ENCODE measurements around the gene SWSAP1. TPM values are rescaled to one million over a fixed set of nuclear protein-coding genes. Genes with fewer than 3 reads are reported as not detected.

Gene SWSAP1
- total and polyA plus RNA-seq, 2 of the 8 experiments (the other 6 are each of a cell fraction or from before 2014, with no cell fraction given): 3.1 to 5.2 TPM

DNA sequence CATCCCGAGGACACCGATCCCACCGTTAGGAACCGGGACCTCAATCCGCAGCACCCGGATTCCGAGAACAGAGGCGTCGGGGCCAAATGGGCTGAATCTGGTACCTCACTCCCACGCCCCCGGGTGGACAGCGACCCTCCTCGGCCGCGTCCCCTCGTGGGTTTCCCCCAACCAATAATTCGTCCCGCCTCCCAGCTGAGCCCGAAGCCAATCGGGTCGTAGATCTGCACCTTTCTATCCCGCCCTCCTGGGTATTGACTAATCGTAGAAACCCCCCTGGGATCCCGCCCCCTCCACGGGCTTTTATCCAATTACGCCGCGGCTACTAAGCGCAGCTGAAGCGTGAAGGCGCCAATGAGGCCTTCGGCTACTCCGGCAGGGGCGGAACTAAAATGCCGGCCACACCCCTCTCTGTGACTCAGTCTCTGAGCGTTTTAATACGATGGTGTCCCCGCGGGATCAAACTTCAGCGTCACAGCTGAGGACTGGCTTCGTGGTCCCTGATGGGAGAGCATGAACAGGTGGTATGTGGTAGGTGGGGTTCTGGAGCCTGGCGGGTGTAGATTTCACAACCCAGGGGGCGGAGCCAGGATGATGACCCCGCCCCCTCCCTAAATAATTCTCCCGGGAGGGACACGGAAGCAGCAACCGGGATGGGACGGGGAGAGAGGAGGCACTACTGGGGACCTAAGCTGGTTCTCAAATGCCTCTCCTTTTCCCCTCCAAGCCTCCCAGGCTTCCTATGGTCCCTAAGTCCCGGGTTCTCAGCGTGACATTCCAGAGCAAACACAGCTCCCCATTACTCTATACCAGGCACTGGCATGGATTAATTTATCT is 28.1 kb upstream of the SWSAP1 start, which contains the start of the genes CCDC159 and TMEM205 (continued):
- TF ChIP-seq SUZ12 (IDR thresholded peaks at IDR 0.05; ENCODE audit: low read length): no peak
- TF ChIP-seq, protein P1, sequence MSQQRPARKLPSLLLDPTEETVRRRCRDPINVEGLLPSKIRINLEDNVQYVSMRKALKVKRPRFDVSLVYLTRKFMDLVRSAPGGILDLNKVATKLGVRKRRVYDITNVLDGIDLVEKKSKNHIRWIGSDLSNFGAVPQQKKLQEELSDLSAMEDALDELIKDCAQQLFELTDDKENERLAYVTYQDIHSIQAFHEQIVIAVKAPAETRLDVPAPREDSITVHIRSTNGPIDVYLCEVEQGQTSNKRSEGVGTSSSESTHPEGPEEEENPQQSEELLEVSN (IDR thresholded peaks at IDR 0.05): peak; percentile 79
- no peak for TF ChIP-seq MAFK (IDR thresholded peaks at IDR 0.05; ENCODE audit: low read depth, low read length)
- TF ChIP-seq ZNF274 (IDR thresholded peaks at IDR 0.05; ENCODE audit: borderline replicate concordance, extremely low read depth, low read length): no peak
- 0 out of 2 replicates have a peak, but pooled peaks have one; percentile 21 for TF ChIP-seq TCF12 (IDR thresholded peaks at IDR 0.05; ENCODE audit: low read depth, low read length)
- TF ChIP-seq SIN3A (conservative IDR thresholded peaks at IDR 0.05 in 1 of 2, IDR thresholded peaks at IDR 0.05 in 1 of 2; ENCODE audit: low read depth in 1 of 2, low read length in 2 of 2): peak in 1 of 2 experiments; percentile 59; a peak in 2 of 4 replicates
- TF ChIP-seq HDAC2 (IDR thresholded peaks at IDR 0.05; ENCODE audit: borderline replicate concordance in 1 of 2, low read depth in 2 of 2, low read length in 2 of 2): no peak; a peak in 1 of 4 replicates
- TF ChIP-seq SP1 (IDR thresholded peaks at IDR 0.05; ENCODE audit: low read depth, low read length): peak; percentile 97
- peak; percentile 98 for TF ChIP-seq CEBPB (IDR thresholded peaks at IDR 0.05; ENCODE audit: low read depth, low read length)
- no peak for TF ChIP-seq CBX8 (IDR thresholded peaks at IDR 0.05; ENCODE audit: borderline replicate concordance, low read depth, low read length)
- TF ChIP-seq EP300 (IDR thresholded peaks at IDR 0.05; ENCODE audit: borderline replicate concordance in 1 of 2, low read depth in 2 of 2, low read length in 2 of 2): no peak
- TF ChIP-seq, protein P2, sequence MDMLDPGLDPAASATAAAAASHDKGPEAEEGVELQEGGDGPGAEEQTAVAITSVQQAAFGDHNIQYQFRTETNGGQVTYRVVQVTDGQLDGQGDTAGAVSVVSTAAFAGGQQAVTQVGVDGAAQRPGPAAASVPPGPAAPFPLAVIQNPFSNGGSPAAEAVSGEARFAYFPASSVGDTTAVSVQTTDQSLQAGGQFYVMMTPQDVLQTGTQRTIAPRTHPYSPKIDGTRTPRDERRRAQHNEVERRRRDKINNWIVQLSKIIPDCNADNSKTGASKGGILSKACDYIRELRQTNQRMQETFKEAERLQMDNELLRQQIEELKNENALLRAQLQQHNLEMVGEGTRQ (IDR thresholded peaks at IDR 0.05; ENCODE audit: low read length): peak; percentile 24; the same call in 1 of the 2 replicates
- peak; percentile 84 for TF ChIP-seq CHD2 (IDR thresholded peaks at IDR 0.05; ENCODE audit: low read length)
- no peak for TF ChIP-seq CTBP2 (IDR thresholded peaks at IDR 0.05; ENCODE audit: borderline replicate concordance, insufficient read depth, insufficient read length, low read length)
- no peak for TF ChIP-seq BCL11A (IDR thresholded peaks at IDR 0.05; ENCODE audit: low read depth in 2 of 2, low read length in 2 of 2)
- no peak for TF ChIP-seq TAF7 (optimal IDR thresholded peaks at IDR 0.05; ENCODE audit: borderline replicate concordance, low read depth, low read length)
- TF ChIP-seq EZH2 (IDR thresholded peaks at IDR 0.05; ENCODE audit: low read depth, low read length, severe bottlenecking): no peak
- TF ChIP-seq, protein P3, sequence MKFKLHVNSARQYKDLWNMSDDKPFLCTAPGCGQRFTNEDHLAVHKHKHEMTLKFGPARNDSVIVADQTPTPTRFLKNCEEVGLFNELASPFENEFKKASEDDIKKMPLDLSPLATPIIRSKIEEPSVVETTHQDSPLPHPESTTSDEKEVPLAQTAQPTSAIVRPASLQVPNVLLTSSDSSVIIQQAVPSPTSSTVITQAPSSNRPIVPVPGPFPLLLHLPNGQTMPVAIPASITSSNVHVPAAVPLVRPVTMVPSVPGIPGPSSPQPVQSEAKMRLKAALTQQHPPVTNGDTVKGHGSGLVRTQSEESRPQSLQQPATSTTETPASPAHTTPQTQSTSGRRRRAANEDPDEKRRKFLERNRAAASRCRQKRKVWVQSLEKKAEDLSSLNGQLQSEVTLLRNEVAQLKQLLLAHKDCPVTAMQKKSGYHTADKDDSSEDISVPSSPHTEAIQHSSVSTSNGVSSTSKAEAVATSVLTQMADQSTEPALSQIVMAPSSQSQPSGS (IDR thresholded peaks at IDR 0.05; ENCODE audit: low read length): no peak
